Measurements from ENCODE around the gene DOCK2. TPM values are rescaled to one million over a fixed set of nuclear protein-coding genes. Genes with fewer than 3 reads are reported as not detected.

Gene DOCK2
- total and polyA plus RNA-seq, 9 of the 15 experiments (the other 6 are each of a cell fraction or from before 2014, with no cell fraction given): 4.5 to 42.6 (median 20.5) TPM

DNA sequence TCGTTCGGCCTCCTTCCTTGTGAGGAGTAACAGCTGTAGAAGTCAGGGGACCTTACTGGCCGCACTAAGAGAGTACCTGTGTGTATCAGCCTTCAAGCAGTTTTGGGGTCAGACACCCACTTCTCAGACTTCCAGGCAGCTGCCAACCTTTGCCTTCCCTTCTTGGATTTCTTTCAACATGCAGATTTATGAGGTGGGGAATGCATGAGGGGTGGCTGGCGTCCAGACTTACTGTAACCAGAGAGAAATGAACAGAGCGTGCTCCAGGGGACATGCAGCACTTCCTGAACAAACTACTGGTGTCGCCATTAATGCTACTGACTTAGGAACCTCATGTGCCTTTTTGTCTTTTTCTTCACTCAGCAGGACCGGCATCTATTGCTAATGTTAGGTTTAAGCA, 296.5 kb downstream of the DOCK2 start (continued):
- no peak for TF ChIP-seq SIRT6 (IDR thresholded peaks at IDR 0.05; ENCODE audit: low read depth, low read length)
- no peak for TF ChIP-seq STAG1 (CRISPR knock-in tag; IDR thresholded peaks at IDR 0.05; ENCODE audit: borderline replicate concordance)
- no peak for TF ChIP-seq ZFP30 (CRISPR knock-in tag; IDR thresholded peaks at IDR 0.05; ENCODE audit: borderline replicate concordance)
- no peak for TF ChIP-seq PHF20 (IDR thresholded peaks at IDR 0.05; ENCODE audit: partially characterized antibody)

DNA sequence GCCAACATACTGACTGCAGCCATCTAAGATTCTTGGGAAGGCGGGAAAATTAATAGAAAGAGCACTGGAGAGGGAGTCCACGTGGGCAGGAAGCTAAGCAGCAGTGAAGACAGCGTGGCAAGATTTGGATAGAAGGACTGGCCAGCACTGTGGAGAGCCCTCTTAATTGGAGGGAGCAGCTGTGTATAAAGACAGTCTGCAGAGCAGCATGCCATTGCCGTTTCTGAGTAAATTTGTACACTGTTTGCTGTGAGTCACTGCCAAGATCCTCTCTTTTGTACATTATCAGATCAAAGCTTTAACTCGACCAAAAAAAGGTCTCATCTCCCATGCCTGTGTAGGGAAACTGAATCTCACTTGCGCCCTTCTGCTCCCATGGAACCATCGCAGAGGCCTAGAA, 297.9 kb downstream of the DOCK2 start:
- peak; percentile 37; the same call in 1 of the 2 replicates for TF ChIP-seq FOSL1 (tag; conservative IDR thresholded peaks at IDR 0.05)
- TF ChIP-seq ZBTB8A (IDR thresholded peaks at IDR 0.05; ENCODE audit: partially characterized antibody): no peak
- Histone ChIP-seq H2AFZ (ENCODE audit: low read depth, low read length) (no peak overlapping the region), H3K4me1 (replicated peaks in 1 of 2; ENCODE audit: control insufficient read depth in 2 of 2, insufficient read depth in 2 of 2, low read length in 2 of 2) (peaks cover 0 to 8% of the 10 kb centered on the region in 2 experiments; a peak in 3 of 5 replicates), H3K79me2 (ENCODE audit: control insufficient read depth, insufficient read depth, low read length) (no peaks in the 10 kb centered on the region), H3K4me2 (ENCODE audit: insufficient read depth, low read length) (no peak overlapping the region), H3K9me3 (replicated peaks; ENCODE audit: control insufficient read depth, insufficient read depth, low read depth, low read length) (no peaks in the 10 kb centered on the region), H4K20me1 (replicated peaks; ENCODE audit: control insufficient read depth, insufficient read depth, low read length) (no peaks in the 10 kb centered on the region), H3K4me3 (no peak overlapping the region), H3K27ac (ENCODE audit: extremely low read depth, low read depth, low read length) (no peak overlapping the region), H3K9ac (ENCODE audit: insufficient read depth in 1 of 2, low read depth in 2 of 2, low read length in 2 of 2) (no peak overlapping the region), H3K27me3 (ENCODE audit: control insufficient read depth in 2 of 2, insufficient read depth in 2 of 2, low read length in 2 of 2) (peaks cover 4 to 7% of the 10 kb centered on the region in 2 experiments; a peak in 2 of 5 replicates), H3K36me3 (ENCODE audit: control insufficient read depth, insufficient read depth, low read length) (no peaks in the 10 kb centered on the region), H3K9me1 (ENCODE audit: control insufficient read depth, insufficient read depth, low read length) (no peaks in the 10 kb centered on the region)
- no peak for ATAC-seq
- in situ Hi-C loops (cut with MboI): no loop called here
- 14% methylated on average over 7 of the region's 7 CpGs for WGBS (ENCODE audit: insufficient coverage, low coverage, missing lambda C conversion rate)
- DNase-seq (ENCODE audit: extremely low read depth in 1 of 4, low spot score in 3 of 4): peak in 1 of 4 experiments; percentile 6
- CTCF ChIA-PET (ENCODE audit: low intra/inter-chr PET ratio): no interaction called here
- no peak for FAIRE-seq
- BruUV-seq (replicated peaks): no TSS peak
- POLR2A ChIA-PET: interaction anchor here (0.5 to 1.0 kb wide), 2 partner anchors 11 to 150 kb away, joined by 3 to 4 read pairs; no protein-coding TSS in a partner anchor
- intact Hi-C loops (cut with micrococcal nuclease): no loop called here

Measured in K562 (cell line).